ENCODE data around the gene TIMM23.
"Not testable (repeated sequence)": the region's sequence is repeated elsewhere in the genome, so short reads cannot be mapped to it uniquely, and the experiment has no call there.

Gene TIMM23

DNA sequence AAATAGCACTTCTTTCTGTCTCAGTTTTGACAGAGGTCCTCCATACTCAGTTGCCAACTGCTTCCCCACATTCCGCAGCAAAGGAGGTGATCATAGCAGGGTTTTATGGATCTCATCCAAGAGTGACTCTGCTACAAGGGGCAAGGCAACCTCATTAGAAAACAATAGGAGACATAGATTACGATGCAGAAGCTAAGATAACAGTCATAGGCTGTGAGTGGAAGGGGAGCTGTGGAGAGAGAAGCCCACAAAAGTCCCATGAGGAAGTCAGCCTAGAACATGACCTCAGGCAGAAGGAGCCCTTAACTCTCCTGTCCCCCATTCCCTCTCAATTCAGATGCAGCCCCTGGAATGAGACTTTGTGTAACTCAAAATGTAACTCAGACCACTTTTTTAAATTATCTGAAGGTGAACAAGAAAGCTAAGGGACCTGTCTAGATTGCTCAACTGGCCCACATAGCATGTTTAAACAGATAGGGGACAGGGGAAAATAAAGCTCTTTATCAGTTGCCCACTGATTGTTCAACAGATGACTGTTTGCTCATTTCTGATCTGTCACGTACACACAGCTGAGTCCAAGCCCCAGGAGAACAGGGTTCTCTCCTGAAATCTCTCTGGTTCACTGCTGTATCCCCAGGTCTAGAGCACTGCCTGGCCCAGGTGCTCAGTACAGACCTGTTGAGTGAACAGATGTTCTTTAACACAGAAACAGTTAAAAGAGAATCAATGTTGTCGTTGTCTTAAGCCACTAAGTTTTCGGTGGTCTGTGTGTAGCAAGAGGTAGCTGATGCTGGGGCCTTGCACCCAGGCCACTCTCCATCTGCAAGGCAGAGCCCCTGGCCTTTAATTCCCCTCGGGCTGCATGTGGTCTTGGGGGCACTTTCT, 59.6 kb downstream of the TIMM23 start:
- H3K4me3 ChIP-seq (ENCODE audit: low read length), result no peak overlapping the region
- no peak for TF ChIP-seq ZNF274 (IDR thresholded peaks at IDR 0.05; ENCODE audit: low read depth, low read length)

DNA sequence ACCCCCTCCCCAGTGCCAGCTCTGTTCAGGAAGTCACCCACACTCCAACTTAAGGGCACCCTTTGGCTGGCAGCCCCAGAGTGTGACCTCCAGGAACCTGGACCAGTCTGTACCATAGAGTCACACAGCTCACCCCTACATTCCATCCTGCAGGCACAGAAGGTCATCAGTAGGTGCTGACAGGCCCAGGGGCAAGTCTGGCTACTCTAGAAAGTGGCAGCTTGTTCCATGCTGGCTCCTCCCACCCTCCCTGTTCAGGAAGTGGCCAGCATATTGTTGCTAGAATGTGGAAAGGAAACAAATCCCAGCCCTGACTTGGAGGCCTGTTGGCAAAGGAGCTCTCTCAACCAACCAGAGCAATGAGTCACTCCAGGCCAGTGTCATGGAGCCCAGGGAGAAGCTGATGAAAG, 61.3 kb downstream of the TIMM23 start:
- H3K4me3 ChIP-seq (ENCODE audit: low read length), result no peak overlapping the region
- no peak for TF ChIP-seq ZNF274 (IDR thresholded peaks at IDR 0.05; ENCODE audit: low read depth, low read length)

DNA sequence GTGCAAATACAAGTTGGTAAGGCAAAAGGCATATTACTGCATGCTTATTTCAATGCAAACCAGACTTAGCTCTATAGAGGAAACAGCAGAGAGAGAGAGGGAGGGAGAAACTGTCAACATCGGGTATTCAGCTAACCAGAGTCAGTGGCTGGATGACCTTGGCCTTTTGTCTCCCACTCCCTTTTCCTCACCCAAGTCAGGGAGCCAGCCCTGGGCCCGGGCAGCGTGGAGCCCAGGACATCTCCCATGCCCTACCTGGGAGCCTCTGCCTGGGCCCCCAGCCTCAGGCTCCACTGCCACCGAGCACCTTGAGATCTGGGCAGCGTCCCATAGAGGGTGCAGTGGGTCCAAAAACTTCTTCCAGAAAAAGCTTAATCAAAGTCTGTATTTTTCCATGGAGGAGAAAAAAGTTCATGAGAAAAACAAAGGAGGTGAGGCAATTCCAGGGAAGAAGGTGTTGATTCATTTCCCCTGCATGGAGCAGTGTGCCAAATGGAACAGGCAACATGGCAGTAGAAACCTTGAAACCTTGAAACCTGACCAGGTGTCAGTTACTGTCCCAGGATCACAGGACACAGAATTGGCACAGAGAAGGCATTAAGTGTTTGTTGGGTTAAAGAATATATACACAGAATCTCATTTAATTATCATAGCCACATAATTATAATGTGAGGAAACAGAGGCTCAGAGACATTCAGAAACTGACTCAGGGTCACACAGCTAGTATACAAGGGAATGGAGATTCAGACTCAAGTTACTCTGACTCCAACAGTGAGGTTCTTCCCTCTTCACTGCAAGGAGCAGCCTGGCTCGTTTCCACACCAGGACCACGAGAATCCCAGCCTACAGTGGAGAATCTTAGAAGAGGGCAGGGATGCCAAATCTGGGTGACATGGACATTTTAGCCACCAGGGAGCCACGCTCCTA, 63.9 kb downstream of the TIMM23 start:
- TF ChIP-seq ZNF274 (IDR thresholded peaks at IDR 0.05; ENCODE audit: low read depth, low read length), result no peak
- no peak overlapping the region for H3K4me3 ChIP-seq (ENCODE audit: low read length)

DNA sequence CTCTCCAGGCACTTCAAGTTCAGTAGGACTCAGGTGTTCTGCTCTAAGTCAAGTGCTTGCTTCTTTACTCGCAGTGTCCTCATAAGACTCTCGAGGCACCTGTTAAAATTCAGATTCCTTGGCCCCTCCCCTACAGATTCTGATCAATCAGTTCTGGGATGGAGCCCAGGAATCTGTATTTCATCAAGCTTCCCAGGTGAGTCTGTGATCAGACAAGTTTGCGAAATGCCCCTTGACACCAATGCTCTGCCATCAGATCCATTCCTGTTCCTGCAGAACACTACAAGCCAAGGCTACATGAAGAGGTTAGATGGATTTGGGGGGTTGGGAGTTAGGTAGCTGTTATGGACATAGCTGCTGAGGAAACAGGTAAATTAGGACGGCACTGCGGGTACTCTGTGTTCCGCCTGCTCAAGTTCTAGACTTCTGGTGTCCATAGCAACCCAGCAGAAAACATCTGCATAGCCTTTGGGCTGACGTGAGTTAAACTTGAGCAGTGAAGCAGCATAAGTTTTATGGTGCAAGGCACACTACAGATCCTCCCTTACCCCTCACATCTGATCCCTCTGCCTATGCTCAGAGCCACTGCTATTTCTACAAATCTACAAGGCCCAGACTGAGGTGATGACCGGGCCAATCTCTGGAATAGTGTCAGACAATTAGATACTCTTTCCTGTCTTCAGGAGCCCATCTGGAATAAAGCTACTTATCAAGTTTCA, 65.0 kb downstream of the TIMM23 start:
- TF ChIP-seq ZNF274 (IDR thresholded peaks at IDR 0.05; ENCODE audit: low read depth, low read length), result no peak
- no peak overlapping the region for H3K4me3 ChIP-seq (ENCODE audit: low read length)

DNA sequence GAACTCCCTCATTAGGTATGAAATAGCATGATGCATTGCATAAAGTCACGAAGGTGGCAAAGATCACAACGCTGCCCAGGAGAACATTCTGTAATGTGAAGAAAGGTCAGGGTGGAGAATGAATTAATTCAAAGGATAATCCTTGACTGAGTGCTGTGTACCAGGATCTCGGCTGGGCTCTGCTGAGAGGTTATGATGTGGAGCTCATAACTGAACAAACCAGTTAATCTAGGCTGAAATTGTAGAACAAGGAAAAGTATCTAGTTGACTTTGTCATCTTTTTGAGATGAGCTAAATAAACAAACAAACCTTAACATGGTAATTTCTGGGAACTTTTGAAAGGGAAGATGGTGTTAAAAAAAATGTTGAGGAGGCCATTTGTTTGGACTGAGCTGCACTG, 67.7 kb downstream of the TIMM23 start:
- H3K4me3 ChIP-seq (ENCODE audit: low read length), result no peak overlapping the region
- TF ChIP-seq ZNF274 (IDR thresholded peaks at IDR 0.05; ENCODE audit: low read depth, low read length), result no peak

DNA sequence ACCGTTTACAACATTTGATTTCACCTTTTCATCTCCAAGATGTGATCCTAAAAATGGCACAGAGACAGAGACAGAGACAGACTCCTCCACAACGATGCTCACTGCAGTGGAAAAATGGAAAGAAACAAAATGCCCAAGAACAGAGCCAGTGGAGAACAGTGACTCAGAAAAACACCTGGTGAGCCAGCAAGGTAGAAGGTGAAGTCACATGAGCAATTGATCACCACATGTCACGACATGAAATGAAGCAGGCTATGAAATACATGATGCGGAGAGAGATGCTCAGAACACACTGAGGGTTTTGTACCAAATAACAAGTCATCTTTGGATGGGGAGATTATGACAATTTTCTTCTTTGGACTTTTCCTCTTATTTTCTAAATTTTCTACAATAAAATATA, 70.2 kb downstream of the TIMM23 start:
- no peak overlapping the region for H3K4me3 ChIP-seq (ENCODE audit: low read length)
- no peak for TF ChIP-seq ZNF274 (IDR thresholded peaks at IDR 0.05; ENCODE audit: low read depth, low read length)

DNA sequence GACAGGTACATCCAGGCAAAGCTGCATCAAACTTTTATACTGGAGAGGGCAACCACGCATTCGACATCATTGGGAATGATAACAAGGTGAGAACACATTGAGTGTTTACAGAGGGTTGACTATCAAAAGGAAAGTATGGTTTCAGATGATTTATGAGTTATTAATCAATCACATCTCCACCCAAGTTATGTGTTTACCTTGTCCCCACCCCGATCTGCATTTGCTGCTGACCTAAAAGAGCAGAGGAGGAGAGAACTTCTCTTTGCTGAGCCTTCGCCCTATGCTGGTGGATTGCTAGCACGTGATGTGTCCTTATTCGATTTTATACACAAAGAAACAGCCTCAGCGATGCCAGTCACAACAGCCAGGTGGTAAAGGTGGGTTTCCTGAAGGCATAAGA, 74.0 kb downstream of the TIMM23 start, which contains the start of gene MSMB:
Gene MSMB, minus strand, starts transcription at position 9 of the 400 bp plus-strand sequence. CDS start 32 bp downstream, outside the sequence.
- no peak within 1 kb of the TSS for H3K4me3 ChIP-seq (ENCODE audit: low read length)
- TF ChIP-seq ZNF274 (IDR thresholded peaks at IDR 0.05; ENCODE audit: low read depth, low read length), result no peak

DNA sequence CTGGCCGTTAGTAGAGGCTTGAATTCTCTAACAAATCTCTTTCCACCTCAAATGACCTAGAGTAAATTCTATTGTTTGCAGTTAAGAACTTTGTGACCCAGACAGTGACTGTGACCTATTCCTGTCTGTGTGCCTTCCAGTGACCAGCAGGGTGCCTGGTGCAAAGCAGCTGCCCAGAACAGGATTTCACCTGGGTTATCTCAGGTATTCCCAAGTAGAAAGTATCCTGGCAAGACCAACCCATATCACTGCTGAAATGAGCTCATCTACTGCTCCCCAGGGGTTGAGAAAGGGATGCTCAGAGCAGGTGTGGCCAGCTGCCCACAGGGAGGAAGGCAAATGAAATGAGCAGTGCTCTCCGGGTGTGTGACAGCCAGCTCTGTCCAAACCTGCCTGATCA, 75.9 kb downstream of the TIMM23 start:
- TF ChIP-seq ZNF274 (IDR thresholded peaks at IDR 0.05; ENCODE audit: low read depth, low read length), result no peak
- no peak overlapping the region for H3K4me3 ChIP-seq (ENCODE audit: low read length)

DNA sequence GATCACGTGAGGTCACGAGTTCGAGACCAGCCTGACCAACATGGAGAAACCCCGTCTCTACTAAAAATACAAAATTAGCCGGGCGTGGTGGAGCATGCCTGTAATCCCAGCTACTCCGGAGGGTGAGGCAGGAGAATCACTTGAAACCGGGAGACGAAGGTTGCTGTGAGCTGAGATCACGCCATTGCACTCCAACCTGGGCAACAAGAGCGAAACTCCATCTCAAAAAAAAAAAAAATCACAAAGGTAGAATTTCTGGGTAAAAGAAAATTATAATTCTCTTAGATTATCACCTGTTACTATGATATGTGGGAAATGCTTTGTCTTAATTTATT, 77.2 kb downstream of the TIMM23 start:
- not testable (repeated sequence) for H3K4me3 ChIP-seq (ENCODE audit: low read length)

DNA sequence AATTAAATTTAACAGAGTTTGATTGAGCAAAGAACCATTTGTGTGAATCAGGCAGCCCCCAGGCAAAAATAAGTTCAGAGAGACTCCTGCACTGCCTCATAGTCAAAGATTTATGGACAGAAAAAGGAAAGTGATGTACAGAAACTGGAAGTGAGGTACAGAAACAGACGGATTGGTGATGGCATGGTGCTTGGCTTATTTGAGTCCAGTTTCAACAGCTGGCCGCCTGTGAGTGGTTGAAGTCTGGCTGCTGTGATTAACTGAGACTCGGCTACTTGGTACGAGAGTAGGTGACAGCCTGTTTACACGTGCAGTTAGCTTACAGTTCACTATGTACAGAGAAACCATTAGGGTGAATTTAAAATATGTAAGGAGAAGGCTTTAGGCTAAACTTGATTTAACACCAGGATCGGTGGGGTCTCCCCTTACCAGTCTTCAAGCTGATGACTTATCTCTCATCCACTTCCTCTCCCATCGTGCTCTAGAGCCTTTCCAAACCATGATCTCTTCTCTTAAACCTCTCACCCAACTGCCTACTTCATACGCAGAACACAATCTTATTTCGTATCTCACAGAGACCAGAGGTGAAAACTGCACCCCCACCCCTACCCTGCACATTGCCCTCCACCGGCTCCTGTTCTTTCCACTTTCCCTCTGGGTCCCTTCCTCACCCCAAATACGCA, 78.8 kb downstream of the TIMM23 start:
- TF ChIP-seq ZNF274 (IDR thresholded peaks at IDR 0.05; ENCODE audit: low read depth, low read length), result no peak
- H3K4me3 ChIP-seq (ENCODE audit: low read length), result no peak overlapping the region

DNA sequence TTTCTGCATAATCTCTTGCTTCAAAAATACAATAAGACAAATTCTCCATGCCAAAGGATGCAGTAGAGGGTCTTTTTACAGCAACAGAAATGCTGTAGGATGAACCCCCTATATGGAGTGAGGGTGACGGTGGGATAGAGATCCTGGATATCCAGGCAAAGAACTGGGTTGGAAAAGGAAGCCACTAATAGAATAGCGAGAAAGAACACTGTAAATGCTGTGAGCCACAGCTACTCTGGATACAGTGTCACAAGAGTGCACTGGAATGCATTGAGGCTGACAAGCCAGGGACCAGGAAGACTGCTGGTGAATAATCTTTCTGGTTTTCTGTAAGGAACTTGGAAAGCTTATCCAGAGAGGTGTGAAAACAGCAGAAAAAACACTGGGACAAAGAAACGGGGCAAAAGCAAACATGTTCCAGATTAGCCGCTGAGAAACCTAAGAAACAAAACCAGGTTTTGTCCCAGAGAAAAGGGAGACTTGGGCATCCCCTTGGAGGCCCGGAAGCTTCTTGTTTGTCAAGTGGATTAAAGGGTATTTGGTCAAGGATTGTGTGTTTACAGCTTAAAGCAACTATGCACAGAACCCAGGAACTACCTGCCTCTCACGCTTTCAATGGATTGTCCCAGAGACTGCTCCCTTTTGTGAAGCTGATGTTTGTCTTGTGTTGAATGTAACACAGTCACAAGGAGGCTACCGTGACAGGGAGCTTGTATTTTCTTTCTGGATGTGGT, 79.9 kb downstream of the TIMM23 start:
- no peak overlapping the region for H3K4me3 ChIP-seq (ENCODE audit: low read length)
- no peak for TF ChIP-seq ZNF274 (IDR thresholded peaks at IDR 0.05; ENCODE audit: low read depth, low read length)

DNA sequence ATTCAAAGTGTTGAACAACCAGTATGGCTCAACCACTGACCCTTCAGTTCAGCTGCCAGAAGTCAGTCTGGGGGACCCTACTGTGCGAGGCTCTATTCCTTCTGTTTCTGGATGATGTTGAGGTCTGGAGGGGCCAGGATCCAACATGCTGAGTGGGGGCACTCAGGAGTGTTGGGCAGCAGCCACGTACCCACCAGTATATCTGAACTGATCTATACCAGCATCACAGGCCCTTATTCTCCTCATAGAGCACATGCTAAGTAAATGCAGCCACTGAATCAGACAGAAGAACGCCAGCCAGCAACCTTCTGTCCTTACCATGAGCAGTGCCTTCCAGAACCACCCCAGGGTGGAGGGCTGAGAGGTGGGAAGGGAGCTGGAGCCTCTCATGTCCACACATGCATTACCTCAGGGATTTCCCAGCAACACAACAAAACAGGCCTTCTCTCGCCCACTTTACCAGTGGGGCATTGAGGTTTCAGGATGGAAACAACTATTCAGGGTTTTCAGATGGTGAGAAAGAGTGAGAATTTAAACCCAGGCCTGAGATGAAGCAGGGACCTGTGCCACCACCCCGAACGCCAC, 80.6 kb downstream of the TIMM23 start:
- H3K4me3 ChIP-seq (ENCODE audit: low read length), result no peak overlapping the region
- TF ChIP-seq ZNF274 (IDR thresholded peaks at IDR 0.05; ENCODE audit: low read depth, low read length), result no peak

Data from GM08714 (cell line).